ENCODE data around the gene RBMS1.

The RBMS1 gene

DNA sequence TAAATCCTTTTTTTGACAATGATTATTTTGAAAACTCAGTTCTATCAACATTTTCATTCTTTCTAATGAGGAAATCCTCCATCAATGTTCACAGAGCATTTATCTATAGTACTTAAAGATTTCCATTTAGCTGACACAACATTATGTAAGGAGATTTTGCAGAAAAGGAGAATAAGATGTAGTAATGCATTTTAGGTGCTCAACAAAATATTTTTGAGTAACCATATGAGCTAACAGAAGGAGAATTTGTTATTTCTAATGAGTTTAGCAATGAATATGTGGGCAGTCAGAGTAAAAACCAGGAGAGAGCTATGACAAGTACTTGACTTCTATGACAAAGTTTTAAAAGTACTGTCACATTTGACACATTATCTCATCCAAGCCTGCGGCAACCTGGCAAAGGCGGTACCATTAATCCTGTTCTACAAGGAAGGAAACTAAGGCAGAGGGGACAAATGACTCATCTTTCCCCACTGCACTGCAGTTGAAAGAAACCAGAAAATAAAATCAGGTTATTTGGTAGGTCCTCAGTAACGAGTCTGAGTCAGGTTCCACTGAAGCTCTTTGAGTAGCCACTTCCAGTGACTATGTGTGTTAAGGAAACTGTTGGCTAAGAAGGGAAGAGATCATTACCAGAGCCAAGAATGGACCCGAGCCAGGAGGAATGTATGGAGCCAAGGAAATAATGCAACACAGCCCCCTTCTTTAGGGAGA is 159.4 kb downstream of the RBMS1 start:
- Histone ChIP-seq H3K36me3 (ENCODE audit: insufficient read depth, low read length) (peaks cover 9% of the 10 kb centered on the region; the same call in 1 of the 2 replicates), H3K79me2 (ENCODE audit: insufficient read depth, low read length) (peaks cover 92% of the 10 kb centered on the region), H3K4me2 (ENCODE audit: low read depth, low read length, poor library complexity, severe bottlenecking) (no peak overlapping the region), H3K9me3 (ENCODE audit: insufficient read depth, low read depth, low read length) (no peaks in the 10 kb centered on the region), H2AFZ (ENCODE audit: low read length) (no peak overlapping the region), H3K27me3 (ENCODE audit: insufficient read depth, low read length, poor library complexity, severe bottlenecking) (no peaks in the 10 kb centered on the region), H4K20me1 (ENCODE audit: insufficient read depth, low read length, poor library complexity, severe bottlenecking) (peaks cover 8% of the 10 kb centered on the region), H3K9me2 (replicated peaks; ENCODE audit: low read depth, low read length) (no peaks in the 10 kb centered on the region), H3F3A (ENCODE audit: low read depth) (peaks cover 3% of the 10 kb centered on the region; the same call in 1 of the 2 replicates), H3K9ac (ENCODE audit: low read depth, low read length, poor library complexity, severe bottlenecking) (no peak overlapping the region), H3K4me3 (ENCODE audit: low read length, poor library complexity, severe bottlenecking) (no peak overlapping the region), H3K4me1 (ENCODE audit: insufficient read depth, low read length, poor library complexity, severe bottlenecking) (peaks cover 38% of the 10 kb centered on the region)
- TF ChIP-seq EZH2phosphoT487 (IDR thresholded peaks at IDR 0.05; ENCODE audit: borderline replicate concordance): no peak
- TF ChIP-seq, protein P1, sequence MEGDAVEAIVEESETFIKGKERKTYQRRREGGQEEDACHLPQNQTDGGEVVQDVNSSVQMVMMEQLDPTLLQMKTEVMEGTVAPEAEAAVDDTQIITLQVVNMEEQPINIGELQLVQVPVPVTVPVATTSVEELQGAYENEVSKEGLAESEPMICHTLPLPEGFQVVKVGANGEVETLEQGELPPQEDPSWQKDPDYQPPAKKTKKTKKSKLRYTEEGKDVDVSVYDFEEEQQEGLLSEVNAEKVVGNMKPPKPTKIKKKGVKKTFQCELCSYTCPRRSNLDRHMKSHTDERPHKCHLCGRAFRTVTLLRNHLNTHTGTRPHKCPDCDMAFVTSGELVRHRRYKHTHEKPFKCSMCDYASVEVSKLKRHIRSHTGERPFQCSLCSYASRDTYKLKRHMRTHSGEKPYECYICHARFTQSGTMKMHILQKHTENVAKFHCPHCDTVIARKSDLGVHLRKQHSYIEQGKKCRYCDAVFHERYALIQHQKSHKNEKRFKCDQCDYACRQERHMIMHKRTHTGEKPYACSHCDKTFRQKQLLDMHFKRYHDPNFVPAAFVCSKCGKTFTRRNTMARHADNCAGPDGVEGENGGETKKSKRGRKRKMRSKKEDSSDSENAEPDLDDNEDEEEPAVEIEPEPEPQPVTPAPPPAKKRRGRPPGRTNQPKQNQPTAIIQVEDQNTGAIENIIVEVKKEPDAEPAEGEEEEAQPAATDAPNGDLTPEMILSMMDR (conservative IDR thresholded peaks at IDR 0.05; ENCODE audit: low read length): no peak

DNA sequence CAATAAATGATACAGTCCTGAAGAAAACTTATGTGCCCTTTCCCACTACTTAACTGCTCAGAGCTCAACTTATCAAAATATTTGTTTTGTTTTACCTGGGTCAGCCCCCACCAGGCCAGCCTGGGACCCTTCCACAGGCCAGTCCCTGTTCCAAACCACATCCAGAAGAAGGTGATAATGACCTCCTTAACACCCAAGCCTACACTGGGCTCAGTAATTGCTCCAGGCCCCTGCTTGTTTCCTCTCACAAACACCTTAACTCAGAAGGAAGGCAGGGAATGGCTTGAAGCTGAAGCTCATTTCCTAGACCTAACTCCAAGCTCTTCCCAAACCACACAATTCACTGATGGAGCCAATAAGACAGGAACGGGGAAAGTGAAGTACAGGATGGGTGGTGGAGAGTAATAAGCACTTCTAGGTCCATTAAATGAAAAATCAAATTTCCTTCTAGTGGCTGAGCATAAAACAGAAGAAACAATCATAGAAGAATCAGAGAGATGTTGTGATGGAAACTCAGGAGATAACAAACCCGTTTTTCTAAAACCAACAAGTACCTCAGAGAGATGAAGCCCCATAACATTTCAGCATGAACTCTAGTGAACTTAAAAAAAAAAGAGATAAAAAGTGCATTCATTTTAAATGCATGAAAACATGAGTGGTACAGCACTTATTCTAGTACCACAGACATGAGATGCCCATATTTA is 160.1 kb downstream of the RBMS1 start:
- H3K4me3 ChIP-seq (ENCODE audit: low read length, poor library complexity, severe bottlenecking): no peak overlapping the region
- peaks cover 38% of the 10 kb centered on the region for H3K4me1 ChIP-seq (ENCODE audit: insufficient read depth, low read length, poor library complexity, severe bottlenecking)
- no peak overlapping the region for H3K4me2 ChIP-seq (ENCODE audit: low read depth, low read length, poor library complexity, severe bottlenecking)
- H4K20me1 ChIP-seq (ENCODE audit: insufficient read depth, low read length, poor library complexity, severe bottlenecking): peaks cover 8% of the 10 kb centered on the region
- H3K79me2 ChIP-seq (ENCODE audit: insufficient read depth, low read length): peaks cover 92% of the 10 kb centered on the region
- H3K9me2 ChIP-seq (replicated peaks; ENCODE audit: low read depth, low read length): no peaks in the 10 kb centered on the region
- H3K9me3 ChIP-seq (ENCODE audit: insufficient read depth, low read depth, low read length): no peaks in the 10 kb centered on the region
- H3F3A ChIP-seq (ENCODE audit: low read depth): peaks cover 3% of the 10 kb centered on the region; the same call in 1 of the 2 replicates
- no peak overlapping the region for H3K9ac ChIP-seq (ENCODE audit: low read depth, low read length, poor library complexity, severe bottlenecking)
- TF ChIP-seq, protein P1 (conservative IDR thresholded peaks at IDR 0.05; ENCODE audit: low read length): no peak
- TF ChIP-seq EZH2phosphoT487 (IDR thresholded peaks at IDR 0.05; ENCODE audit: borderline replicate concordance): no peak
- no peaks in the 10 kb centered on the region for H3K27me3 ChIP-seq (ENCODE audit: insufficient read depth, low read length, poor library complexity, severe bottlenecking)
- peaks cover 9% of the 10 kb centered on the region; the same call in 1 of the 2 replicates for H3K36me3 ChIP-seq (ENCODE audit: insufficient read depth, low read length)
- H2AFZ ChIP-seq (ENCODE audit: low read length): no peak overlapping the region

DNA sequence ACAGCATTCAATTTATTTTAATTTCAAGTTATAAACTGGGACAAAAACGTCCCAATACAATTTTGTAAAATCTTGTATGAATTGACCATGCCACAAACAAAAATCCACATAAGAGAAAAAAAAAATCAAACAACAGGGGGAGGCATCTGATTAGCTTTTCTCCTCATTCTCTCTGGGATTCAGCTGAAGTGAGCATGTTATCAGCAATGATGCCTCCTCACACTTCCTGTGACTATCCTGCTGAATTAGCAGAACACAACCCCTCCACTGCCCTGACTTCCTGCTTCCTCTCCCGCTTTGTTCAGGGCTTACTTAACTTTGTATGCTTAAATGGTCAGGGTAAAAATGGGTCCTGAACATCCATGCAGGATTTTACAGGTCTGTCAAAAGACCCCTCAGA is 161.3 kb downstream of the RBMS1 start:
- TF ChIP-seq, protein P1 (conservative IDR thresholded peaks at IDR 0.05; ENCODE audit: low read length): peak; percentile 51
- TF ChIP-seq EZH2phosphoT487 (IDR thresholded peaks at IDR 0.05; ENCODE audit: borderline replicate concordance): no peak
- peaks cover 8% of the 10 kb centered on the region for H4K20me1 ChIP-seq (ENCODE audit: insufficient read depth, low read length, poor library complexity, severe bottlenecking)
- no peaks in the 10 kb centered on the region for H3K9me3 ChIP-seq (ENCODE audit: insufficient read depth, low read depth, low read length)
- H3K27me3 ChIP-seq (ENCODE audit: insufficient read depth, low read length, poor library complexity, severe bottlenecking): no peaks in the 10 kb centered on the region
- H3K4me3 ChIP-seq (ENCODE audit: low read length, poor library complexity, severe bottlenecking): no peak overlapping the region
- peaks cover 91% of the 10 kb centered on the region for H3K79me2 ChIP-seq (ENCODE audit: insufficient read depth, low read length)
- H3K9ac ChIP-seq (ENCODE audit: low read depth, low read length, poor library complexity, severe bottlenecking): peak overlapping the region; percentile 0
- peaks cover 3% of the 10 kb centered on the region; the same call in 1 of the 2 replicates for H3F3A ChIP-seq (ENCODE audit: low read depth)
- no peaks in the 10 kb centered on the region for H3K9me2 ChIP-seq (replicated peaks; ENCODE audit: low read depth, low read length)
- H3K36me3 ChIP-seq (ENCODE audit: insufficient read depth, low read length): peaks cover 9% of the 10 kb centered on the region; the same call in 1 of the 2 replicates
- peaks cover 38% of the 10 kb centered on the region for H3K4me1 ChIP-seq (ENCODE audit: insufficient read depth, low read length, poor library complexity, severe bottlenecking)
- peak overlapping the region; percentile 40 for H3K4me2 ChIP-seq (ENCODE audit: low read depth, low read length, poor library complexity, severe bottlenecking)
- H2AFZ ChIP-seq (ENCODE audit: low read length): no peak overlapping the region
